Activated naive CD4-positive, alpha-beta T cell treated with anti-CD3 and anti-CD28 coated beads for 36 hours (primary cell): ENCODE data around the gene PPFIBP1. TPM values are rescaled to one million over a fixed set of nuclear protein-coding genes. Genes with fewer than 3 reads are reported as not detected.
A peak's percentile ranks its signal among the peaks of the same experiment; 100 is the strongest.

ENCODE experiments used
- CTCF ChIA-PET: fragments of 350-600 bp; sonication (Branson Sonifier 250); formaldehyde crosslinking; loops from one replicate; lab custom pipeline; 2021; ENCODE audit warnings: antibody characterized with exemption; lab: Charles Lee
- DNase-seq: peaks from one replicate; pipeline ENCODE4 v3.0.0-alpha.2; 2020
- H3K27ac Mint-ChIP-seq: one replicate; pipeline ENCODE4 v1.8.0; 2021; ENCODE audit warnings: mild to moderate bottlenecking, mixed read lengths
- H3K27me3 Mint-ChIP-seq: one replicate; pipeline ENCODE4 v1.8.0; 2021; ENCODE audit warnings: low read depth, mixed read lengths
- H3K36me3 Mint-ChIP-seq: one replicate; pipeline ENCODE4 v1.8.0; 2021; ENCODE audit warnings: low read depth, mixed read lengths
- H3K4me1 Mint-ChIP-seq: one replicate; pipeline ENCODE4 v1.8.0; 2021; ENCODE audit warnings: low read depth, mixed read lengths
- H3K4me3 Mint-ChIP-seq: one replicate; pipeline ENCODE4 v1.8.0; 2021; ENCODE audit warnings: mild to moderate bottlenecking, moderate library complexity, mixed read lengths
- H3K9me3 Mint-ChIP-seq: one replicate; pipeline ENCODE4 v1.8.0; 2021; ENCODE audit warnings: mixed read lengths
- intact Hi-C: fragments of 100-400 bp; cut with micrococcal nuclease; formaldehyde crosslinking; loops from one replicate; pipeline ENCODE4 v1.15.1; 2023
- total RNA-seq, 2 experiments: library from RNA; stranded (reverse); gene quantifications; one replicate each; pipeline ENCODE4 v1.2.3, GENCODE V29; 2021

Gene PPFIBP1
- total RNA-seq, 2 experiments from 2014 or later, result 43.4 to 43.6 TPM

DNA sequence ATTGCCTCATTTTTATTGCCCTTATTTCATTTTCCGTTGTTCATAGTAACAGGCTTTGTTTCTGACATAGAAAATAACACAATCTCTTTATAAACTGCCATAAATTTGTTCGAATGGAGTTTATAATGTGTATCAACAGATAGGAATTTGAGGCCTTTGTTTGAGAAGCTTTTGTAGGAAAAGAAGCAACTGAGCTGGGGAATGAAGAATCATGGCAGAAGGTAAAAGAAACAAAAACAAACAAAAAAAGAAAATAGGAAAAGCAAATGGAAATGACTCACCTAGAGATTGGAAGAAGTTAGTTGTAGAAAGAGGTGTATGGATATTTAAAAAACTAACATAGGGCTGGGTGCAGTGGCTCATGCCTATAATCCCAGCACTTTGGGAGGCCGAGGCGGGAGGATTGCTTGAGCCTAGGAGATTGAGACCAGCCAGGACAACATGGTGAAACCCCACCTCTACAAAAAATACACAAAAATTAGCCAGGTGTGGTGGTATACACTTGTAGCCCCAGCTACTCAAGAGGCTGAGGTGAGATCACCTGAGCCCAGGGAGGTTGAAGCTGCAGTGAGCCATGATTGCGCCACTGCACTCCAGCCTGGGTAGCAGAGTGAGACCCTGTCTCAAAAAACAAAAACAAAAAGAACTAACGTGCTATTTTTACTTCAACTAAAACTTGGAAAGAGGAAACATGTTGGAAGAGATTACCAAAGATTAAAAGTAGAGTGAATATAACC, 171.7 kb downstream of the PPFIBP1 start:
- Mint-ChIP-seq H3K4me1 (no peaks in the 10 kb centered on the region), H3K4me3 (no peak overlapping the region), H3K9me3 (no peaks in the 10 kb centered on the region), H3K27me3 (no peaks in the 10 kb centered on the region), H3K36me3 (peaks cover 1% of the 10 kb centered on the region), H3K27ac (no peak overlapping the region)
- CTCF ChIA-PET, result interaction anchor here (0.7 kb wide), 1 partner anchor 372 kb away, joined by 3 read pairs; no protein-coding TSS in a partner anchor
- intact Hi-C loops, result no loop called here
- DNase-seq, result no peak

DNA sequence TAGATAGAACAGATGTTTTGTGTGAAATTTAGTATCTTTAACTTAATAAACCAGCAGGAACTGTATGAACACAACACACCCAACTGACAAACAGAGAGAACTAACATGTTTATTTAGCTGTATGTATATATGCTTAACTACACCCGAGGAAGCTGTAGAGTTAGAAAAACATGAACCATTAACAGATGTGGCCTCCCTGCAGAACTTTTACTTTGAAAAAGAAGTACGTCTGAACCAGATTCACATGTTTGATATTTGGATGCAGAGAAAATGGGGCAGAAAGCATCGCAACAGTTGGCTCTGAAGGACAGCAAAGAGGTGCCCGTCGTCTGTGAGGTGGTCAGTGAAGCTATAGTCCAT, 172.3 kb downstream of the PPFIBP1 start, which contains the start of gene REP15:
TSS of gene REP15 (plus strand) at position 155 of the 360 bp plus-strand sequence. CDS start at position 271, 116 bp downstream.
- no peak for DNase-seq
- Mint-ChIP-seq H3K4me3 (no peak within 1 kb of the TSS), H3K27ac (no peak within 1 kb of the TSS), H3K27me3 (no peaks in the 10 kb centered on the region), H3K9me3 (no peaks in the 10 kb centered on the region), H3K4me1 (no peaks in the 10 kb centered on the region), H3K36me3 (peaks cover 1% of the 10 kb centered on the region)
- intact Hi-C loops, result no loop called here
- CTCF ChIA-PET, result no interaction called here

DNA sequence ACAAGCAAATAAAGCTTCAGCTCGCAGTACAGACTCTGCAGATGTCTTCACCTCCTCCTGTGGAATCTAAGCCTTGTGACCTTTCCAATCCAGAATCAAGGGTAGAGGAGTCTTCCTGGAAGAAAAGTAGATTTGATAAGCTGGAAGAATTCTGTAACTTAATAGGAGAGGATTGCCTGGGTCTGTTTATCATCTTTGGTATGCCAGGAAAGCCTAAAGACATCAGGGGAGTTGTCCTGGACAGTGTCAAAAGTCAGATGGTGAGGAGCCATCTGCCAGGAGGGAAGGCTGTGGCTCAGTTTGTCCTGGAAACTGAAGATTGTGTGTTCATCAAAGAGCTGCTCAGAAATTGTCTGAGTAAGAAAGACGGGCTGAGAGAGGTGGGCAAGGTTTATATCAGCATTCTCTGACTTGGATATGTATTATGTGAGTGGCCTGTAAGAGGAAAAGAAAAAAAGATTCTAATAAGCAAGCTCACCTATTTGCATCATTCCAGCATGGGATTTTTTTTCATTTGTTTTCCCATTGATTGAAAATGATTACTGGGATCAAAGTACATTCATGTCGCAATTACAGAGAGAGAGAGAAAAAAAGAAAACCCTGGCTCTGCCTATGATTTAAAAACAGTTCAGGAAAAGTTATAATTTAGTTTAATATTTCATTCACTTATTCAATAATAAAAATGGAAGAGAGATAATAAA, 173.0 kb downstream of the PPFIBP1 start:
- no peak overlapping the region for H3K4me3 Mint-ChIP-seq
- H3K27me3 Mint-ChIP-seq, result no peaks in the 10 kb centered on the region
- no peak overlapping the region for H3K27ac Mint-ChIP-seq
- no peaks in the 10 kb centered on the region for H3K4me1 Mint-ChIP-seq
- intact Hi-C loops, result no loop called here
- CTCF ChIA-PET, result interaction anchor here (0.7 to 0.8 kb wide), 2 partner anchors 261 to 1970 kb away, joined by 3 to 4 read pairs; no protein-coding TSS in a partner anchor
- DNase-seq, result no peak
- H3K9me3 Mint-ChIP-seq, result no peaks in the 10 kb centered on the region
- H3K36me3 Mint-ChIP-seq, result peaks cover 1% of the 10 kb centered on the region

DNA sequence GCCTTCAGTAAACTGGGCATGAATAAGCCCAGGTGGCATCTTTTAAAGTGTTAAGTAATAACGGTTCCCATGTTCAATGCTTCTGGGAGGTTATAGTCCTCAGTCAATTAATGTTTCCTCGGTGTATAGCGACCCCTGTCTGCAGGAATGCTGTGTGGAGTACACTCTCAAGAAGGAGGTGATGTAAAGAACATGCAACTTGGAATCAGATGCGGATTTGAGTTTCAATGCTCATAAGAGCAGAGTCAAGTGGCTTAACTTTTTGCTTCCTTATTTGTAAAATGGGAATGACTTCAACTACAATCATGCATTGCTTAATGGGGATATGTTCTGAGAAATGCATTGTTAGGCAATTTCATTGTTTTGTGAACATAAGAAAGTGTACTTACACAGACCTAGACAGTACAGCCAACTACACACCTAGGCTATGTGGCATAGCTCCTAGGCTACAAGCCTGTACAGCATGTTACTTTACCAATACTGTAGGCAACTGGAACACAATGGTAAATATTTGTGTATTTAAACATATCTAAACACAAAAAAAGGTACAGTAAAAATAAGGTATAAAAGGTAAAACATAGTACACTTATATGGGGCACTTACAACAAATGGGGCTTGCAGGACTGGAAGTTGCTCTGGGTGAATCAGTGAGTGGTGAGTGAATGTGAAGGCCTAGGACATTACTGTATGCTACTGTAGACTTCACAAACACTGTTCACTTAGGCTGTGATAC, 179.9 kb downstream of the PPFIBP1 start:
- Mint-ChIP-seq H3K36me3 (no peaks in the 10 kb centered on the region), H3K9me3 (no peaks in the 10 kb centered on the region), H3K27me3 (no peaks in the 10 kb centered on the region), H3K4me1 (peaks cover 2% of the 10 kb centered on the region), H3K27ac (no peak overlapping the region), H3K4me3 (no peak overlapping the region)
- intact Hi-C loops, result loop anchor here (1.0 to 10.0 kb wide), 10 partner anchors 52 to 852 kb away; partner anchors contain the start of gene BMAL2
- CTCF ChIA-PET, result interaction anchor here (0.6 to 1.5 kb wide), 14 partner anchors 14 to 1259 kb away, joined by 3 to 11 read pairs (median 3); no protein-coding TSS in a partner anchor
- DNase-seq, result peak; percentile 92

DNA sequence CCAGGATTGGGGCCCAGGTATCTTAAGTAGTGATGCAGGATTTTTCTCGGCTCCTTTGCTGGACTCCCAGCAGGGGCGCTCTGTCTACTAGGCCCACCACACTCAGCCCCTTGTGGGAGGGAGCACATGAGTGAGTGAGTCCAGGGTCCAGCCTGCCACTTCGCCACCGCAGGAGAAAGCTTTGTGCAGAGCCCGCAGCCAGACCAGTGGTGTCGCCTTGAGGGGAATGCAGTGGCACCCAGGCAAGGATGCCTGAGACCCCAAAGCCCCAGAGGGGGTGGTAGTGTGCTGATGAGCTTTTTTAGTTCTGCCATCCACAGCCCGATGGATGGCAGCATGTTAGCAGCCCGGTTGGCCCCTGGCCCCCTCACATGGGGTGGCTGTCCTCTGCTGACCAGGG, 181.3 kb downstream of the PPFIBP1 start:
- no peaks in the 10 kb centered on the region for H3K27me3 Mint-ChIP-seq
- no peak for DNase-seq
- H3K9me3 Mint-ChIP-seq, result no peaks in the 10 kb centered on the region
- peaks cover 2% of the 10 kb centered on the region for H3K4me1 Mint-ChIP-seq
- H3K36me3 Mint-ChIP-seq, result no peaks in the 10 kb centered on the region
- intact Hi-C loops, result loop anchor here (10.0 kb wide), 1 partner anchor 560 kb away; no protein-coding TSS in a partner anchor
- H3K27ac Mint-ChIP-seq, result no peak overlapping the region
- H3K4me3 Mint-ChIP-seq, result no peak overlapping the region
- CTCF ChIA-PET, result interaction anchor here (0.6 to 0.9 kb wide), 4 partner anchors 187 to 564 kb away, joined by 3 to 4 read pairs (median 3); no protein-coding TSS in a partner anchor

DNA sequence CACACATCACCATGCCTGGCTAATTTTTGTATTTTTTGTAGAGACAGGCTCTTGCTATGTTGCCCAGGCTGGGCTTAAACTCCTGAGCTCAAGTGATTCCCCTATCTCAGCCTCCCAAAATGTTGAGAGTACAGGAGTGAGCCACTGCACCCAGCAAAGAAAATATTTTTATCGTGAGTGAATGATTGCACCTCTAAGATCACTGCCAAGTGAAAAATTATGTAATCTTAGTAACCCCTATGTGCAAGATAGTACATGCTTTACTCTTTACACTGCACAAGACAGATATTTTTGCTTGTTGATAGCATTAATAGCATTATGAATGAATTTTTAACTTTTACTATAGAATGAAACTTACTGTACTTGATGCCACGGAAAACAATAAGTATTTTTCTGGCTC, 183.2 kb downstream of the PPFIBP1 start:
- Mint-ChIP-seq H3K4me3 (no peak overlapping the region), H3K36me3 (peaks cover under 1% of the 10 kb centered on the region), H3K27me3 (no peaks in the 10 kb centered on the region), H3K4me1 (peaks cover 7% of the 10 kb centered on the region), H3K27ac (no peak overlapping the region), H3K9me3 (no peaks in the 10 kb centered on the region)
- intact Hi-C loops, result loop anchor here (10.0 kb wide), 1 partner anchor 562 kb away; no protein-coding TSS in a partner anchor
- CTCF ChIA-PET, result interaction anchor here (0.5 to 2.1 kb wide), 3 partner anchors 15 to 293 kb away, joined by 3 to 6 read pairs (median 5); no protein-coding TSS in a partner anchor
- DNase-seq, result no peak

DNA sequence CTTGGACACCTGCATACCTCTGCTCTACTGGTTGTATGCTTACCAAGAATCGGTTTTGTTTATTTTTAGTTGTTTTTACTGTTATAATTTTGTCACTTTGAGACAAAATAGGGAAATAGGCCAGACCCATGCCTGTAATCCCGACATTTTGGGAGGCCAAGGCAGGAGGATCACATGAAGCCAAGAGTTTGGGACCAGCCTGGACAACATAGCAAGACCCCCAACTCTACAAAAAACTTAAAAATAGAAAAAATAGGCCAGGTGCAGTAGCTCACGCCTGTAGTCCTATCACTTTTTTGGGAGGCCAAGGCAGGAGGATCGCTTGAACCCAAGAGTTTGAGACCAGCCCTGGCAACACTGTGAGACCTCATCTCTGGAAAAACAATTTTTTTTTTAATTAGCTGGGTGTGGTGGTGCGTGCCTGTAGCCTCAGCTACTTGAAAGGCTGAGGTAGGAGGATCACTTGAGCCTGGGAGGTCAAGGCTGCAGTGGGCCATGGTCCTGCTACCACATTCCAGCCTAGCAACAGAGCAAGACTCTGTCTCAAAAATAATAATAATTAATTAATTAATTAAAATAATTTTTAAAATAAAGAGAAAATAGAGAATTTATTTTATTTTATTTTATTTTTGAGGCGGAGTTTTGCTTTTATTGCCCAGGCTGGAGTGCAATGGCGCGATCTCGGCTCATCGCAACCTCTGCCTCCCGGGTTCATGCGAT, 185.4 kb downstream of the PPFIBP1 start:
- peaks cover 4% of the 10 kb centered on the region for H3K36me3 Mint-ChIP-seq
- peaks cover 18% of the 10 kb centered on the region for H3K4me1 Mint-ChIP-seq
- CTCF ChIA-PET, result interaction anchor here (1.0 kb wide), 1 partner anchor 11 kb away, joined by 3 read pairs; no protein-coding TSS in a partner anchor
- no peak for DNase-seq
- H3K27ac Mint-ChIP-seq, result no peak overlapping the region
- H3K9me3 Mint-ChIP-seq, result no peaks in the 10 kb centered on the region
- H3K27me3 Mint-ChIP-seq, result no peaks in the 10 kb centered on the region
- H3K4me3 Mint-ChIP-seq, result peak overlapping the region; percentile 98
- intact Hi-C loops, result loop anchor here (10.0 kb wide), 1 partner anchor 565 kb away; no protein-coding TSS in a partner anchor

DNA sequence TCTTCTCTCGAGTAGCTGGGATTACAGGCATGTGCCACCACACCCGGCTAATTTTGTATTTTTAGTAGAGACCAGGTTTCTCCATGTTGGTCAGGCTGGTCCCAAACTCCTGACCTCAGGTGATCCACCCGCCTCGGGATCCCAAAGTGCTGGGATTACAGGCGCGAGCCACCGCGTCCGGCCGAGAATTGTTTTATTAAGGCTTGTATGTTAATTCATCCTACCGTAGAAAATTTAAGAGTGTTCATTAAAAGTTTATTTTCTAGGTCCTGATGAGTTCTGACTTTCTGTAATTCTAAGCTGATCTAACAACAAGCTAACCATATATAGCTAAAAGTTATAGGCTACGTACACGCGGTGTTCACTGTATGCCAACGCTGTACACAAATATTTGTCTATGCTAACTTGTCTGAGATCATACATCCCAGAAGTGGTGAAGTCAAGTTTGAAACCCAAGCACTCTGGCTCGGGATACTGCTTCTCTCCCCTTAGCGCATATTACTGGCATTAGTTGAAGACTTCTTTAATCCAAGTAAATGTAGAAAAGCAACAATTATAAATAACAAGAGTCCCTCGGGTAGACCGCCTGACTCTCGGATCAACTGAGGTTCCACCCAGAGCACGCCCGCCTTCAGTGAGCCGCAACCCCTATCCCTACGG, 186.1 kb downstream of the PPFIBP1 start:
- Mint-ChIP-seq H3K27me3 (no peaks in the 10 kb centered on the region), H3K9me3 (no peaks in the 10 kb centered on the region), H3K36me3 (peaks cover 4% of the 10 kb centered on the region), H3K27ac (peak overlapping the region; percentile 92), H3K4me1 (peaks cover 18% of the 10 kb centered on the region), H3K4me3 (peak overlapping the region; percentile 98)
- no peak for DNase-seq
- intact Hi-C loops, result loop anchor here (1.0 to 10.0 kb wide), 12 partner anchors 70 to 1671 kb away; partner anchors contain the start of genes BMAL2, CCDC91, ERGIC2 and FGFR1OP2
- CTCF ChIA-PET, result interaction anchor here (1.0 kb wide), 1 partner anchor 11 kb away, joined by 3 read pairs; no protein-coding TSS in a partner anchor

DNA sequence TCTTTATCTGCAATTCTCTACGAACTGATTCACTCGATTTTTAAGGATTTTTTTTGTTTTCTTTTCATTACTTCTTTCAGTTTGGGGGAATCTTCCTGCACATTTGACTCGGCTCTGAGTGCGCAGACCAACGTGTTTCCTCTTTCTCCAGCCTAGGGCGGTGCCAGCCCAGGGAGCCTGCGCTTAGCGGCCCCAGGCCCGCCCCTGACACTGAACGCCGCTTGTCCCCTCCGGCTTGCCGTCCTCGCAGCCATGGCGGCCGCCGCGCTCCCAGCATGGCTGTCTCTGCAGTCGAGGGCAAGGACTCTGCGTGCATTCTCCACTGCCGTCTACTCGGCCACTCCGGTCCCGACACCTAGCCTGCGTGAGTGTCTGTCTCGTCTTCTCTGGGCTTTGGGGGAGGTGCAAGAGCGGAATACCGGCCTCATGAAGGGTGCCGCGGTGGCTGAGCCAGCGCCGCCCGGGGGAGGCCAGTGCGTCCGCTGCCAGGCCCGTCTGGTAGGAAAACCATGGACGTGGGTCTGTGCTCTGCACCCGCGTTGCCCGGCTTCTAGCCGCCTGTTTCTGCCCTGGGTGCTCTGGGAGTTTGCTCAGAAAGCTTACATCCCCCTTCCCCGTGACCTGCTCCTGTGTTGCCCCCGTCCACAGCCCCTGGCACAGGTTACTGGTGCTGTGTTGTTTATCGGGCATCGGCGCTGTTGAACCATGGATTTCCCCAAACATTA, 186.7 kb downstream of the PPFIBP1 start, which contains the start of gene MRPS35:
TSS of gene MRPS35 (plus strand) at position 241 of the 725 bp plus-strand sequence. CDS start at position 253, 12 bp downstream.
- no peaks in the 10 kb centered on the region for H3K9me3 Mint-ChIP-seq
- H3K4me3 Mint-ChIP-seq, result peak within 1 kb of the TSS; percentile 98
- intact Hi-C loops, result loop anchor here (1.0 to 2.0 kb wide), 11 partner anchors 70 to 1671 kb away; partner anchors contain the start of genes BMAL2, CCDC91, ERGIC2 and FGFR1OP2
- CTCF ChIA-PET, result no interaction called here
- DNase-seq, result peak; percentile 95
- H3K36me3 Mint-ChIP-seq, result peaks cover 4% of the 10 kb centered on the region
- no peaks in the 10 kb centered on the region for H3K27me3 Mint-ChIP-seq
- peaks cover 18% of the 10 kb centered on the region for H3K4me1 Mint-ChIP-seq
- peak within 1 kb of the TSS; percentile 92 for H3K27ac Mint-ChIP-seq

DNA sequence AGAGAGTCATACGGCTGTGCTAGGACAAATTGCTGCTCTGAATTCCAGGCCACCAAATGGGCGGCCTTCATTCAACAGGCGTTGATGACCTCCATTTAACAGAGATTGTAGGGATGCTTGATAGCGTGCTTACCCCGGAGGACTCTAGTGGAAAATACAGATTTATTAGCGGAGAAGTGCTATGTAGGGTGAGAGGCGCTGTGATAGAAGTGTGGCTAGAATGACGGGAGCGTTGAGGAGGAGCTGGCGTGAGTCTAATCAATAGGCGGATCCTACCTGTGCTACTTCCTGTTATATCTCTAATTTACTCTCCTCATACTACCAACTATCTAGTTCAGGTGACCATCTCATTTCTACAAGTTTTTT, 187.3 kb downstream of the PPFIBP1 start:
- CTCF ChIA-PET, result no interaction called here
- H3K27ac Mint-ChIP-seq, result peak overlapping the region; percentile 92
- H3K4me1 Mint-ChIP-seq, result peaks cover 19% of the 10 kb centered on the region
- no peaks in the 10 kb centered on the region for H3K27me3 Mint-ChIP-seq
- H3K4me3 Mint-ChIP-seq, result peak overlapping the region; percentile 98
- no peaks in the 10 kb centered on the region for H3K9me3 Mint-ChIP-seq
- intact Hi-C loops, result loop anchor here (2.0 kb wide), 4 partner anchors 188 to 688 kb away; partner anchors contain the start of genes BMAL2, MED21 and STK38L
- H3K36me3 Mint-ChIP-seq, result peaks cover 5% of the 10 kb centered on the region
- peak; percentile 26 for DNase-seq
